Measurements from ENCODE around the gene STK24. TPM values are rescaled to one million over a fixed set of nuclear protein-coding genes. Genes with fewer than 3 reads are reported as not detected.

STK24 gene
- total and polyA plus RNA-seq, 10 of the 15 experiments (the other 5 are each of a cell fraction or from before 2014, with no cell fraction given), result 7.5 to 115 (median 52.9) TPM

DNA sequence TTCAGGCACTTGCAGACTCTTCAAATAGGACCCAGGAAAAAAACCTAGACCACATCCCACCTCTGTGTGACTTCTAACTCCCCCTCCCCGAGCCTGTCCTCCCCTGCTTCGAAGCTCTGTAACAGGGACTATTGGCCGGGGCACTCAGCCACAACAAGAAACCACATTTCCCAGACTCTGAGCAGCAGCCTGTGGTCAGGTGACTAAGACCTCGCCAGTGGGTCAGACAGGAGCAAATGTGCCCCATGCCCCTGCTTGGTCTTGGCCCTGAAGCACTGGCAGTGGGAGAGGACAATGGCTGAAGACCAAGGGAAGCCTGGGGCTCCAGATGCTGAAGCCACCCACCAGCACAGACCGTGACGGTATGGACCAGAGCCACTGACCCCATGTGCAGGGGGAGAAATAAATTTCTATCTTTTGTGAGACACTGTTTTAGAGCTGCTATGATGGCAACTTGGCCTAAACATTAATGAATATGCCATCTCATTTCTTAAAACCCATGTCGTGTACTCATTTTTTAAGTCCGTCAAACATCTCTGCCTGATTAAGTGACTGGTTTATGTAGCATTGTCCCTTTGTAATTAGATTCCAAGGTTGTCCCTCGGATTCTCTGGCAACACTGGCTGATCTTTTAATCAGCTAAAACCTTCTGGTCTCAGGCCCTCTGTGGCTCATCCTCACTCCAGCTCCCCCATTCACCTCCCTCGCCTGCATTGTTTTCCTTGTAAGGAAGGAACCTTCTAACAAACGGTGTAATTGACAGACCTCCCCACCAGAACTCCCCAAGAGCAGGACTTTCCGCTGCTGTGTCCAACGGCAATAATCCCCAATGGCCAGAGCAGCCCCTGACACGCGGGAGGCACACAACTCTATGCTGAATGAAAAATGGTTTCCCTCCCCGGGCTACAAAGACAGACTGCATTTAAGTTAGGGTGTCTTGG, 98.4 kb downstream of the STK24 start (continued):
- TF ChIP-seq, protein P1, sequence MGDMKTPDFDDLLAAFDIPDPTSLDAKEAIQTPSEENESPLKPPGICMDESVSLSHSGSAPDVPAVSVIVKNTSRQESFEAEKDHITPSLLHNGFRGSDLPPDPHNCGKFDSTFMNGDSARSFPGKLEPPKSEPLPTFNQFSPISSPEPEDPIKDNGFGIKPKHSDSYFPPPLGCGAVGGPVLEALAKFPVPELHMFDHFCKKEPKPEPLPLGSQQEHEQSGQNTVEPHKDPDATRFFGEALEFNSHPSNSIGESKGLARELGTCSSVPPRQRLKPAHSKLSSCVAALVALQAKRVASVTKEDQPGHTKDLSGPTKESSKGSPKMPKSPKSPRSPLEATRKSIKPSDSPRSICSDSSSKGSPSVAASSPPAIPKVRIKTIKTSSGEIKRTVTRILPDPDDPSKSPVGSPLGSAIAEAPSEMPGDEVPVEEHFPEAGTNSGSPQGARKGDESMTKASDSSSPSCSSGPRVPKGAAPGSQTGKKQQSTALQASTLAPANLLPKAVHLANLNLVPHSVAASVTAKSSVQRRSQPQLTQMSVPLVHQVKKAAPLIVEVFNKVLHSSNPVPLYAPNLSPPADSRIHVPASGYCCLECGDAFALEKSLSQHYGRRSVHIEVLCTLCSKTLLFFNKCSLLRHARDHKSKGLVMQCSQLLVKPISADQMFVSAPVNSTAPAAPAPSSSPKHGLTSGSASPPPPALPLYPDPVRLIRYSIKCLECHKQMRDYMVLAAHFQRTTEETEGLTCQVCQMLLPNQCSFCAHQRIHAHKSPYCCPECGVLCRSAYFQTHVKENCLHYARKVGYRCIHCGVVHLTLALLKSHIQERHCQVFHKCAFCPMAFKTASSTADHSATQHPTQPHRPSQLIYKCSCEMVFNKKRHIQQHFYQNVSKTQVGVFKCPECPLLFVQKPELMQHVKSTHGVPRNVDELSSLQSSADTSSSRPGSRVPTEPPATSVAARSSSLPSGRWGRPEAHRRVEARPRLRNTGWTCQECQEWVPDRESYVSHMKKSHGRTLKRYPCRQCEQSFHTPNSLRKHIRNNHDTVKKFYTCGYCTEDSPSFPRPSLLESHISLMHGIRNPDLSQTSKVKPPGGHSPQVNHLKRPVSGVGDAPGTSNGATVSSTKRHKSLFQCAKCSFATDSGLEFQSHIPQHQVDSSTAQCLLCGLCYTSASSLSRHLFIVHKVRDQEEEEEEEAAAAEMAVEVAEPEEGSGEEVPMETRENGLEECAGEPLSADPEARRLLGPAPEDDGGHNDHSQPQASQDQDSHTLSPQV (IDR thresholded peaks at IDR 0.05), result no peak
- TF ChIP-seq MEF2A (IDR thresholded peaks at IDR 0.05; ENCODE audit: insufficient read depth, low read depth, low read length) (no peak), KDM1A (IDR thresholded peaks at IDR 0.05; ENCODE audit: borderline replicate concordance) (no peak), POLR2A (IDR thresholded peaks at IDR 0.05; ENCODE audit: low read depth, low read length) (no peak), SMAD1 (IDR thresholded peaks at IDR 0.05; ENCODE audit: low read depth, partially characterized antibody) (no peak), JUND (IDR thresholded peaks at IDR 0.05; ENCODE audit: low read depth, low read length) (no peak), MEF2B (IDR thresholded peaks at IDR 0.05; ENCODE audit: partially characterized antibody, poor library complexity, severe bottlenecking) (no peak), NFIC (IDR thresholded peaks at IDR 0.05; ENCODE audit: low read depth, low read length) (no peak; the same call in 1 of the 2 replicates), MYC (IDR thresholded peaks at IDR 0.05; ENCODE audit: insufficient read depth, insufficient read length, insufficient replicate concordance, low read length, severe bottlenecking) (no peak), BRCA1 (IDR thresholded peaks at IDR 0.05; ENCODE audit: low read depth, low read length) (no peak), TBL1XR1 (IDR thresholded peaks at IDR 0.05; ENCODE audit: low read depth, low read length) (peak; percentile 37; the same call in 1 of the 2 replicates), POLR2AphosphoS5 (IDR thresholded peaks at IDR 0.05; ENCODE audit: low read length) (no peak), YY1 (IDR thresholded peaks at IDR 0.05; ENCODE audit: low read depth, low read length) (no peak)
- TF ChIP-seq, protein P2, sequence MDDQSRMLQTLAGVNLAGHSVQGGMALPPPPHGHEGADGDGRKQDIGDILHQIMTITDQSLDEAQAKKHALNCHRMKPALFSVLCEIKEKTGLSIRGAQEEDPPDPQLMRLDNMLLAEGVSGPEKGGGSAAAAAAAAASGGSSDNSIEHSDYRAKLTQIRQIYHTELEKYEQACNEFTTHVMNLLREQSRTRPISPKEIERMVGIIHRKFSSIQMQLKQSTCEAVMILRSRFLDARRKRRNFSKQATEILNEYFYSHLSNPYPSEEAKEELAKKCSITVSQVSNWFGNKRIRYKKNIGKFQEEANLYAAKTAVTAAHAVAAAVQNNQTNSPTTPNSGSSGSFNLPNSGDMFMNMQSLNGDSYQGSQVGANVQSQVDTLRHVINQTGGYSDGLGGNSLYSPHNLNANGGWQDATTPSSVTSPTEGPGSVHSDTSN (IDR thresholded peaks at IDR 0.05; ENCODE audit: insufficient replicate concordance, low read depth, low read length), result no peak
- TF ChIP-seq, protein P3, sequence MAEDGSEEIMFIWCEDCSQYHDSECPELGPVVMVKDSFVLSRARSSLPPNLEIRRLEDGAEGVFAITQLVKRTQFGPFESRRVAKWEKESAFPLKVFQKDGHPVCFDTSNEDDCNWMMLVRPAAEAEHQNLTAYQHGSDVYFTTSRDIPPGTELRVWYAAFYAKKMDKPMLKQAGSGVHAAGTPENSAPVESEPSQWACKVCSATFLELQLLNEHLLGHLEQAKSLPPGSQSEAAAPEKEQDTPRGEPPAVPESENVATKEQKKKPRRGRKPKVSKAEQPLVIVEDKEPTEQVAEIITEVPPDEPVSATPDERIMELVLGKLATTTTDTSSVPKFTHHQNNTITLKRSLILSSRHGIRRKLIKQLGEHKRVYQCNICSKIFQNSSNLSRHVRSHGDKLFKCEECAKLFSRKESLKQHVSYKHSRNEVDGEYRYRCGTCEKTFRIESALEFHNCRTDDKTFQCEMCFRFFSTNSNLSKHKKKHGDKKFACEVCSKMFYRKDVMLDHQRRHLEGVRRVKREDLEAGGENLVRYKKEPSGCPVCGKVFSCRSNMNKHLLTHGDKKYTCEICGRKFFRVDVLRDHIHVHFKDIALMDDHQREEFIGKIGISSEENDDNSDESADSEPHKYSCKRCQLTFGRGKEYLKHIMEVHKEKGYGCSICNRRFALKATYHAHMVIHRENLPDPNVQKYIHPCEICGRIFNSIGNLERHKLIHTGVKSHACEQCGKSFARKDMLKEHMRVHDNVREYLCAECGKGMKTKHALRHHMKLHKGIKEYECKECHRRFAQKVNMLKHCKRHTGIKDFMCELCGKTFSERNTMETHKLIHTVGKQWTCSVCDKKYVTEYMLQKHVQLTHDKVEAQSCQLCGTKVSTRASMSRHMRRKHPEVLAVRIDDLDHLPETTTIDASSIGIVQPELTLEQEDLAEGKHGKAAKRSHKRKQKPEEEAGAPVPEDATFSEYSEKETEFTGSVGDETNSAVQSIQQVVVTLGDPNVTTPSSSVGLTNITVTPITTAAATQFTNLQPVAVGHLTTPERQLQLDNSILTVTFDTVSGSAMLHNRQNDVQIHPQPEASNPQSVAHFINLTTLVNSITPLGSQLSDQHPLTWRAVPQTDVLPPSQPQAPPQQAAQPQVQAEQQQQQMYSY (CRISPR knock-in tag; IDR thresholded peaks at IDR 0.05), result no peak
- TF ChIP-seq, protein P4, sequence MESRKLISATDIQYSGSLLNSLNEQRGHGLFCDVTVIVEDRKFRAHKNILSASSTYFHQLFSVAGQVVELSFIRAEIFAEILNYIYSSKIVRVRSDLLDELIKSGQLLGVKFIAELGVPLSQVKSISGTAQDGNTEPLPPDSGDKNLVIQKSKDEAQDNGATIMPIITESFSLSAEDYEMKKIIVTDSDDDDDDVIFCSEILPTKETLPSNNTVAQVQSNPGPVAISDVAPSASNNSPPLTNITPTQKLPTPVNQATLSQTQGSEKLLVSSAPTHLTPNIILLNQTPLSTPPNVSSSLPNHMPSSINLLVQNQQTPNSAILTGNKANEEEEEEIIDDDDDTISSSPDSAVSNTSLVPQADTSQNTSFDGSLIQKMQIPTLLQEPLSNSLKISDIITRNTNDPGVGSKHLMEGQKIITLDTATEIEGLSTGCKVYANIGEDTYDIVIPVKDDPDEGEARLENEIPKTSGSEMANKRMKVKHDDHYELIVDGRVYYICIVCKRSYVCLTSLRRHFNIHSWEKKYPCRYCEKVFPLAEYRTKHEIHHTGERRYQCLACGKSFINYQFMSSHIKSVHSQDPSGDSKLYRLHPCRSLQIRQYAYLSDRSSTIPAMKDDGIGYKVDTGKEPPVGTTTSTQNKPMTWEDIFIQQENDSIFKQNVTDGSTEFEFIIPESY (IDR thresholded peaks at IDR 0.05), result no peak
